ENCODE measurements around the gene RPS2. TPM values are rescaled to one million over a fixed set of nuclear protein-coding genes. Genes with fewer than 3 reads are reported as not detected.

Gene RPS2
- total RNA-seq, 3 donors from 2014 or later: 1,284 to 2,138 (median 1,849) TPM

GRCh38 chr16:1977875-1978268, 13.2 kb upstream of the RPS2 start:
- no peak for TF ChIP-seq CTCF (IDR thresholded peaks at IDR 0.05)
- H3K4me3 ChIP-seq: no peak overlapping the region

DNA sequence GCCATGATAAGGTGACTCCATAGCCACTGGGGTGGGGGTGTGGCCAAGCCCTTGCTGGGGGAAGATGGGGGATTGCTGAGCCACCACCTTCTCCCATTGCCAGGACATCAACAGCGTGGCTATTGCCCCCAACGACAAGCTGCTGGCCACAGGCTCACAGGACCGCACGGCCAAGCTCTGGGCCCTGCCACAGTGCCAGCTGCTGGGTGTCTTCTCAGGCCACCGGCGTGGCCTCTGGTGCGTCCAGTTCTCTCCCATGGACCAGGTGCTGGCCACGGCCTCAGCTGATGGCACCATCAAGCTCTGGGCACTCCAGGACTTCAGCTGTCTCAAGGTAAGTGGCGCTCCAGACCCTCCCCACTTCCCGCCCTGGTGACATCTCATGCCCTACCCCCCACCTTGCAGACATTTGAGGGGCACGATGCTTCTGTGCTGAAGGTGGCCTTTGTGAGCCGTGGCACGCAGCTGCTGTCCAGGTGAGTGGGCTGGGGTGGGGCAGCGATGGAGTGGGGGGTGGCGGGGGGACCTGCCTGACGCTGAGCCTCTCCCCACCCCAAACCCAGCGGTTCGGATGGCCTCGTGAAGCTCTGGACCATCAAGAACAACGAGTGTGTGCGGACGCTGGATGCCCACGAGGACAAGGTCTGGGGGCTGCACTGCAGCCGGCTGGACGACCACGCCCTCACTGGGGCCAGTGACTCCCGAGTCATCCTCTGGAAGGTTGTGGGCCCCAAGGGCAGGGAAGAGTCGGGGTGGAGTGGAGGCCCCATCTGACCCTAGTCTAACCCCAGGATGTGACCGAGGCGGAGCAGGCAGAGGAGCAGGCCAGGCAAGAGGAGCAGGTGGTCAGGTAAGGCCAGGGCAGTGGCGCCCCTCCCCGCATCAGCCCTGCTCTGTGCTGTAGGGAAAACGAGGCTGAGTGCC, 12.6 kb upstream of the RPS2 start:
- Histone ChIP-seq H3K9me3 (no peaks in the 10 kb centered on the region), H3K4me3 (no peak overlapping the region), H3K4me1 (ENCODE audit: low read depth) (peaks cover 33% of the 10 kb centered on the region), H3K36me3 (ENCODE audit: low read depth) (no peaks in the 10 kb centered on the region)
- ATAC-seq (no peak), DNase-seq (no peak)
- intact Hi-C loops (cut with DNase I, micrococcal nuclease): no loop called here
- TF ChIP-seq CTCF (IDR thresholded peaks at IDR 0.05): no peak

More at GRCh38 chr16:1977875-1978268, 13.2 kb upstream of the RPS2 start:
- peaks cover 35% of the 10 kb centered on the region for H3K4me1 ChIP-seq (ENCODE audit: low read depth)
- intact Hi-C loops (cut with DNase I, micrococcal nuclease): no loop called here
- no peaks in the 10 kb centered on the region for H3K9me3 ChIP-seq
- DNase-seq: no peak
- H3K36me3 ChIP-seq (ENCODE audit: low read depth): no peaks in the 10 kb centered on the region
- ATAC-seq: no peak

DNA sequence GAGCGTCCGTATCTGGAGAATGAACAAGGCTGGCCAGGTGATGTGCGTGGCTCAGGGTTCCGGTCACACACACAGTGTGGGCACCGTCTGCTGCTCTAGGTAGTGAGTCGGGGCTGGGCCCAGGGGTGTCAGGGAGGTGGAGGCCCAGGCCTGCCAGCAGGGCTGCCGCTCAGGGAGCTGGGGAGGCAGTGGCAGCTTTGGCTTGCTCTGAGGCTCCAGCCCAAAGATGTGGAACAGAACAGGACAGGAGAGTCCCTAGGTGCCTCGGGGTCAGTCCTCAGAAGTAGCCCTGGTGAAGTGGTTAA, 11.5 kb upstream of the RPS2 start:
- Histone ChIP-seq H3K36me3 (ENCODE audit: low read depth) (no peaks in the 10 kb centered on the region), H3K4me1 (ENCODE audit: low read depth) (peaks cover 26% of the 10 kb centered on the region), H3K4me3 (no peak overlapping the region), H3K9me3 (no peaks in the 10 kb centered on the region)
- no peak for TF ChIP-seq CTCF (IDR thresholded peaks at IDR 0.05)
- intact Hi-C loops (cut with DNase I, micrococcal nuclease): no loop called here
- DNase-seq (peak in 1 of 3 donors; percentile 24), ATAC-seq (no peak)

- DNase-seq: peak in 2 of 3 donors; percentile 29 to 50
- no peak for ATAC-seq
- no peaks in the 10 kb centered on the region for H3K9me3 ChIP-seq
- H3K4me3 ChIP-seq: no peak overlapping the region
- no peaks in the 10 kb centered on the region for H3K36me3 ChIP-seq (ENCODE audit: low read depth)
- no peak for TF ChIP-seq CTCF (IDR thresholded peaks at IDR 0.05)
- peaks cover 27% of the 10 kb centered on the region for H3K4me1 ChIP-seq (ENCODE audit: low read depth)
- intact Hi-C loops (cut with DNase I, micrococcal nuclease): no loop called here
These were observed 11.0 kb upstream of the RPS2 start for GRCh38 chr16:1975432-1976215.

GRCh38 chr16:1974157-1975070, 9.8 kb upstream of the RPS2 start:
- TF ChIP-seq CTCF (IDR thresholded peaks at IDR 0.05): no peak
- intact Hi-C loops (cut with DNase I, micrococcal nuclease): no loop called here
- Histone ChIP-seq H3K4me1 (ENCODE audit: low read depth) (peaks cover 20% of the 10 kb centered on the region), H3K4me3 (no peak overlapping the region), H3K36me3 (ENCODE audit: low read depth) (no peaks in the 10 kb centered on the region), H3K9me3 (no peaks in the 10 kb centered on the region)
- DNase-seq: peak in 2 of 3 donors; percentile 36 to 56
- ATAC-seq: no peak
